ENCODE measurements around the gene STAT3.

GRCh38 chr17:42287305-42287976 is 100.8 kb downstream of the STAT3 start:
- TF ChIP-seq CTCF (IDR thresholded peaks at IDR 0.05 in 4 of 5, conservative IDR thresholded peaks at IDR 0.05 in 1 of 5) (no peak), POLR2A (IDR thresholded peaks at IDR 0.05) (peak in 1 of 2 donors; percentile 14)
